Breast epithelium (tissue), 3 donors: ENCODE data around the gene ADIPOR2.

Experiments
- CTCF ChIP-seq, 3 donors: fragments of 450-650 bp; IDR thresholded peaks; one replicate each; pipeline ENCODE4 v1.5.1; 2016 to 2017; ENCODE audit warnings: antibody characterized with exemption in 3 of 3, mild to moderate bottlenecking in 3 of 3, moderate library complexity in 3 of 3
- POLR2AphosphoS5 ChIP-seq, 3 donors: sonication (generic); formaldehyde crosslinking; IDR thresholded peaks; one replicate each; pipeline ENCODE4 v1.6.1; 2017; ENCODE audit warnings: antibody characterized with exemption in 3 of 3

DNA sequence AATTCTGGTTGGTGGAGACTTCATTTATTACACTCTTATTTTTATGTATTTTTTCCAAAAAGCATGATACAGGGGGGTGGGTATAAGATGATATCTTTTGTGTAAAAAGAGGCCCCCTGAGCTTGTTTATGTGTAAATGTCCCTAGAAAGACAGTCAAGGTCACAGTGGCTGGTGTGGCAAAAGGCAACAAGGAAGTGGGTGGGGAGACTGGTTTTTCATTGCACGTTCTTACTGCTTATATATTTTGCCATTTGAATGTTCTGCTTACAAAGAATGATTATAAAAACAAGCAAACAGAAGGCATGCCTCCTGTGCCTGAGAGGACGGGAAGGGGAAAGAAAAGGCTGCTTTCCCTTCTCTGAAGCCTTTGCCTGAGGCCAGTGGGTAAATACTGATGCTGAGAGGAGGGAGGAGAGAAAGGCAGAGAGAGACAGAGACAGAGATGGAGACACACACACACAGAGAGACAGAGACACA is 24.1 kb upstream of the ADIPOR2 start:
- TF ChIP-seq CTCF (IDR thresholded peaks at IDR 0.05) (no peak), POLR2AphosphoS5 (IDR thresholded peaks at IDR 0.05) (no peak)
